Type B pancreatic cell (in vitro differentiated cells): Measurements from ENCODE around the gene THSD4. TPM values are rescaled to one million over a fixed set of nuclear protein-coding genes. Genes with fewer than 3 reads are reported as not detected.
A peak's percentile ranks its signal among the peaks of the same experiment; 100 is the strongest.

ENCODE experiments used
- DNase-seq: peaks from one replicate; pipeline ENCODE4 v3.0.0; 2021; ENCODE audit warnings: mixed read lengths; ENCODE audit not compliant: unreplicated experiment; ENCODE audit errors: extremely low spot score
- H3K27ac Mint-ChIP-seq: 2 replicates; pipeline ENCODE4 v1.8.0; 2021; ENCODE audit warnings: mild to moderate bottlenecking, mixed read lengths
- H3K27me3 Mint-ChIP-seq: 2 replicates; pipeline ENCODE4 v1.8.0; 2021; ENCODE audit warnings: mixed read lengths
- H3K36me3 Mint-ChIP-seq: 2 replicates; pipeline ENCODE4 v1.8.0; 2021; ENCODE audit warnings: mixed read lengths
- H3K4me1 Mint-ChIP-seq: one replicate; pipeline ENCODE4 v1.8.0; 2021; ENCODE audit warnings: mixed read lengths; ENCODE audit not compliant: unreplicated experiment
- H3K4me3 Mint-ChIP-seq: 2 replicates; pipeline ENCODE4 v1.8.0; 2021; ENCODE audit warnings: mild to moderate bottlenecking, mixed read lengths
- H3K9me3 Mint-ChIP-seq: 2 replicates; pipeline ENCODE4 v1.8.0; 2021; ENCODE audit warnings: mixed read lengths
- total RNA-seq: library from RNA; stranded (reverse); gene quantifications from 2 replicates; pipeline ENCODE4 v1.2.1, GENCODE V29; 2021; ENCODE audit warnings: low replicate concordance
- TF ChIP-seq, protein P1 (sequence below): fragments of 200-600 bp; sonication (generic); conservative IDR thresholded peaks from 2 replicates; pipeline ENCODE4 v1.5.0; 2021; ENCODE audit warnings: antibody characterized with exemption, mild to moderate bottlenecking

Gene THSD4
- total RNA-seq, 1 donor from 2014 or later = 43.3 TPM

DNA sequence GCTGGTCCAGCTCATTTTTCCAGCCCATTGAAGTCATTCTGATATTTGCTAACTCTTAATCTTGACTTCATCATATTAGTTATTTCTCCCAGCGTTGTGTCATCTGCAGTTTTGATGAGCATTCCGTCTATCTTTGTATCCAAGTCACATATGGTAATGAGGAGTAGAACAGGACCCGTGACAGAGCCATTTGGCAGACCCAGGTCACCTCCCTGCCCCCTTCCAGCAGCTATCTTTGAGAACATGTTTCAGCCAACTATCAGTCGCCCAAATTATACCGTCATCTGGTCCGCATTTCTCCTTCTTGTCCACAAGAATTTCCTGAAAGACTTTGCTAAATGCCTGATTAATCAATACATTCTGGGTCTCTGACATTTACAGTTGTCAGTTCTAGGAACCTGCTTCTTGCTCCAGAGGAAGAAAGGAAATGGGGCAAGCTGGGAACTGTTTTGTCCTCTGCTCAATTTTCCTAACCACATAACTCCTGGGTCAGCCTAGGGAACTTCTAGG, 347.9 kb downstream of the THSD4 start:
- no peak overlapping the region for H3K4me3 Mint-ChIP-seq
- no peak overlapping the region for H3K27ac Mint-ChIP-seq
- TF ChIP-seq, protein P1, sequence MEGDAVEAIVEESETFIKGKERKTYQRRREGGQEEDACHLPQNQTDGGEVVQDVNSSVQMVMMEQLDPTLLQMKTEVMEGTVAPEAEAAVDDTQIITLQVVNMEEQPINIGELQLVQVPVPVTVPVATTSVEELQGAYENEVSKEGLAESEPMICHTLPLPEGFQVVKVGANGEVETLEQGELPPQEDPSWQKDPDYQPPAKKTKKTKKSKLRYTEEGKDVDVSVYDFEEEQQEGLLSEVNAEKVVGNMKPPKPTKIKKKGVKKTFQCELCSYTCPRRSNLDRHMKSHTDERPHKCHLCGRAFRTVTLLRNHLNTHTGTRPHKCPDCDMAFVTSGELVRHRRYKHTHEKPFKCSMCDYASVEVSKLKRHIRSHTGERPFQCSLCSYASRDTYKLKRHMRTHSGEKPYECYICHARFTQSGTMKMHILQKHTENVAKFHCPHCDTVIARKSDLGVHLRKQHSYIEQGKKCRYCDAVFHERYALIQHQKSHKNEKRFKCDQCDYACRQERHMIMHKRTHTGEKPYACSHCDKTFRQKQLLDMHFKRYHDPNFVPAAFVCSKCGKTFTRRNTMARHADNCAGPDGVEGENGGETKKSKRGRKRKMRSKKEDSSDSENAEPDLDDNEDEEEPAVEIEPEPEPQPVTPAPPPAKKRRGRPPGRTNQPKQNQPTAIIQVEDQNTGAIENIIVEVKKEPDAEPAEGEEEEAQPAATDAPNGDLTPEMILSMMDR = no peak
- no peaks in the 10 kb centered on the region for H3K27me3 Mint-ChIP-seq
- H3K36me3 Mint-ChIP-seq = peaks cover 3% of the 10 kb centered on the region
- DNase-seq = no peak
- H3K4me1 Mint-ChIP-seq = peaks cover 23% of the 10 kb centered on the region
- H3K9me3 Mint-ChIP-seq = no peaks in the 10 kb centered on the region

DNA sequence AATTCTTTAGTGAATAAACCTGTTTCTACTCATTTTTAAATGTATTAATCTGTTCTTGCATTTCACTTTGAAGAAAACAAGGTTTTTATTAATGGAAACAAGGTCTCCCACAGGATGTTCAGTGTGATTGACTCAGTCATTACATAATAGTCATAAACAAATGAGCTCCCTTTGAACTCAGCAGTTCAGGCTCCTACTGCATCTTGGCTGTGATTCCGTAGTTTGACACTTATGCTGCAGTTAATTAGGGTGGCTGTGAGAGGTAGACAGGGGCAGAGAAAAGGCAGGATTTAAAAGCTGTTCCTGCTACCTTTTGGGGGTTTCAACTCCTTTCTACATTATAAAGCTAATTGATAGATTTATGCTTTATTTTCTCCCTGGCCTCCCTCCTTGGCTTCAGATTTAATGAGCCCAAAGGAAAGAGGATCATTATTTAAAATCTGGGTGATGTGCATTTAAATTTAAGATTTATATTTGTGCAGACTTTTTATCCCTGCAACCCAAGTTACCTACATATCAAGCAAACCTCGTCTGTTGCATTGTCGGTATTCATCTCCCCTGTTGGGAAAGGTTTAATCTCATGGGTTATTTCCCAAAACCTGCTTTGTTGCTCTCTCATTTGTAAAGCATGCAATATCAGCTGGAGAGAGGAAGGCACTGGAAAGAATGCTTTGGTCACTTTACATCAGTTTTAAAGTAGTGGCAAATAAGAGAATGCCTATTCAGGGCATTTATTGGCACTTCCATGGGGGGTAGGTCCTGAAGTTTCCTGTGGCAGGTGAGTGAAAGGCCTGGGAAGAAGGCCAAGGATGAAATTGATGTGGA, 350.1 kb downstream of the THSD4 start:
- TF ChIP-seq, protein P1 = no peak
- H3K27me3 Mint-ChIP-seq = no peaks in the 10 kb centered on the region
- DNase-seq = no peak
- peaks cover 15% of the 10 kb centered on the region for H3K4me1 Mint-ChIP-seq
- H3K9me3 Mint-ChIP-seq = no peaks in the 10 kb centered on the region
- H3K27ac Mint-ChIP-seq = no peak overlapping the region
- H3K4me3 Mint-ChIP-seq = no peak overlapping the region
- peaks cover 3% of the 10 kb centered on the region for H3K36me3 Mint-ChIP-seq

DNA sequence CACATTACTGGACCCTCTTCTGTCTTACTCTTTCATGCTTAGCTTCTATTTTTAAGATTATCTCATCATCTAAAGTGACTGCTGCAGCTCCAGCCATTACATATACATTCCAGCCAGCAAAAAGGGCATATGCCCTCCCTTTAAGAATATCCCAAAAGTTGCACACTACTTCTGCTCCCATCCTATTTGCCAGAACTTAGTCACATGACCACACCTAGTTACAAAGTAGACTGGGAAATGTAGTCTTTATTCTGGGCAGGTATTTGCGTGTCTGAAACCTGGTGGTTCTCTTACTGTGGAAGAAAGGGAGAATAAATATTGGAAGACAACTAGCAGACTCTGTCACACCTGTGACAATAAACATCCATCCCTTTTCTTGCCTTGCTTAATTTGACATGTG, 353.4 kb downstream of the THSD4 start:
- Mint-ChIP-seq H3K27me3 (no peaks in the 10 kb centered on the region), H3K4me3 (no peak overlapping the region), H3K27ac (no peak overlapping the region), H3K9me3 (no peaks in the 10 kb centered on the region), H3K36me3 (peaks cover 3% of the 10 kb centered on the region), H3K4me1 (peaks cover 26% of the 10 kb centered on the region)
- DNase-seq = no peak
- TF ChIP-seq, protein P1 = no peak

DNA sequence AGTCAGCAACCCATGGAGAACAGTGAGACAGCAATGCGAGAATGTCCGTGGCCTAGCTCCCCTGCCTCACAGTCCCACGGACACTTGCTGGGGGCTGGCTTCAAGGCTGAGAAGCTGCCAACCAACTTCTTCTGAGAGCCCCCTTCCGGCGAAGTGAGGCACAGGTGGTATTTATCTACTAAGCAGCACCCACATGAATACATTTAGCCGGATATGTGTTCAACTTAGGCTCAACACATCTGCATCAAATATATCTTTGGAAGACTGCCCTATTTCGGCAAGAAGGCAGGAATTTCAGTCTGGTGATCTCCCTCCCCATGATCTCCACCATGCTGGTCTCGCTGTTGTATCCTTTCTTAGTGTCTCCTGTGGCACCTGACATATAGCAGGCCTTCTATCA, 354.1 kb downstream of the THSD4 start:
- Mint-ChIP-seq H3K27ac (no peak overlapping the region), H3K36me3 (peaks cover 4% of the 10 kb centered on the region), H3K27me3 (no peaks in the 10 kb centered on the region), H3K4me1 (peaks cover 26% of the 10 kb centered on the region), H3K9me3 (no peaks in the 10 kb centered on the region), H3K4me3 (no peak overlapping the region)
- no peak for DNase-seq
- TF ChIP-seq, protein P1 = no peak

DNA sequence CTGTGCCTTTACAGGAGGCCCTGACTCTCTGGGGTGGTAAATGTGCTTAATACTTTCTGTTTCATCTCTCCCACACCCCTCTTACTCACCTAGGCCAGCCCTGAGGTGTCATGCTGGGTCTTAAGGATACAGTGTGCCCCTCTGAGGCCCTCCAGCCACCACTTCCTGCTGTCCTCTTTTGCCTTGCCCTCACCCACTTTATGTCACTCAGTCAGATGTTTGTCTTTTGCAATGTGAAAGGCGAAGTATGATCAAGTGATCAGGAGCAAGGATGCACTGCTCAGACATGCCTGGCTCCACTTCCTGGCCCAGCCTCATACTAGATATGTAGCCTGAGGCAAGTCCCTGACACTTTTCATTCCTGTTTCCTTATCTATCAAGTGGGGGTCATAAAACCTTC, 356.1 kb downstream of the THSD4 start:
- Mint-ChIP-seq H3K27ac (peak overlapping the region; percentile 59), H3K27me3 (no peaks in the 10 kb centered on the region), H3K36me3 (peaks cover 10% of the 10 kb centered on the region), H3K4me1 (peaks cover 14% of the 10 kb centered on the region), H3K9me3 (no peaks in the 10 kb centered on the region), H3K4me3 (no peak overlapping the region)
- TF ChIP-seq, protein P1 = no peak
- DNase-seq = no peak
